GM18526 (cell line): Measurements from ENCODE around the gene ZG16B.

Experiments
- POLR2A ChIP-seq: IDR thresholded peaks from 3 replicates; pipeline ENCODE4 v1.6.1; 2011; ENCODE audit not compliant: insufficient read length; ENCODE audit errors: extremely low read depth

The ZG16B gene

DNA sequence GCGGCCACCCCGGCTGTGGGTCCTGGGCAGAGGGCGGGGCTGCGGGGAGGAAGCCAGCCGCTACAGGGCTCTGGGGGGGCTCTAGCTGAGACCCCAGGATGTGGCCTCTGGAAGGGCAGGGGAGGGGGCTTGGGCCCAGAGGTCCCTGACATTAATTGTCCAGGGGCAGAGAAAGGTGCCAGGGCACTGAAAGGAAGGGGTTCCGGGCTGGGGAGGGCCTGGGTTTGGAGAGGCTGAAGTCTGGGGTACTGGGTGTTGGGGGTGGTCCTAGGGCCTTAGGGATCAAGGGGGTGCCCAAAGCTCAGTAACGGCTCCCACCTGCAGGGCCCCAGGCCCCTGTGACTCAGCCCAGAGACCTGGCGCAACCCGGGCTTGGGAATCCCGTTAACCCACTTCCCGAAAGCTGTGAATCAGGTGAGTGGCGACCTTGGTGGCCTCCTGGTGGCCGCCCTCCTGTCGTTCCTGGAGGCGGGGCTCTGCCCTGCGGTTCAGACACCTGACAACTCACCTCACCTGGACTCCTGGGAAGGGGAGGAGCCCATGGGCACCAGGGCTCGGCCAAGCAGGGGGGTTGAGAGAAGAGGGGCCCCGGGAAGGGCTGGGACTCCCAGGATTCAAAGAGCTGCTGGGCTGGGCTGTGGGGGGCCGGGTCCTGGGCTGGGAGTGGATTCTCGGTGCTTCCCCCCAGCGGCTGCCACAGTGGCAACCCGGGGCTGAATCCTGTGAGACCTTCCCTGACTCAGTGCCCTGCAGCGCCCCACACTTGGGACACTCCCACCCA lies 28.3 kb downstream of the ZG16B start:
- no peak for TF ChIP-seq POLR2A

GRCh38 chr16:2859686-2860265 lies 29.7 kb downstream of the ZG16B start:
- TF ChIP-seq POLR2A: no peak

- TF ChIP-seq POLR2A: no peak
Observed at GRCh38 chr16:2860826-2861567, 30.9 kb downstream of the ZG16B start.

- TF ChIP-seq POLR2A: no peak
Observed at GRCh38 chr16:2865651-2866050, 35.5 kb downstream of the ZG16B start.

GRCh38 chr16:2866431-2866830 lies 36.3 kb downstream of the ZG16B start:
- TF ChIP-seq POLR2A: no peak

GRCh38 chr16:2867661-2867986 lies 37.5 kb downstream of the ZG16B start:
- no peak for TF ChIP-seq POLR2A

DNA sequence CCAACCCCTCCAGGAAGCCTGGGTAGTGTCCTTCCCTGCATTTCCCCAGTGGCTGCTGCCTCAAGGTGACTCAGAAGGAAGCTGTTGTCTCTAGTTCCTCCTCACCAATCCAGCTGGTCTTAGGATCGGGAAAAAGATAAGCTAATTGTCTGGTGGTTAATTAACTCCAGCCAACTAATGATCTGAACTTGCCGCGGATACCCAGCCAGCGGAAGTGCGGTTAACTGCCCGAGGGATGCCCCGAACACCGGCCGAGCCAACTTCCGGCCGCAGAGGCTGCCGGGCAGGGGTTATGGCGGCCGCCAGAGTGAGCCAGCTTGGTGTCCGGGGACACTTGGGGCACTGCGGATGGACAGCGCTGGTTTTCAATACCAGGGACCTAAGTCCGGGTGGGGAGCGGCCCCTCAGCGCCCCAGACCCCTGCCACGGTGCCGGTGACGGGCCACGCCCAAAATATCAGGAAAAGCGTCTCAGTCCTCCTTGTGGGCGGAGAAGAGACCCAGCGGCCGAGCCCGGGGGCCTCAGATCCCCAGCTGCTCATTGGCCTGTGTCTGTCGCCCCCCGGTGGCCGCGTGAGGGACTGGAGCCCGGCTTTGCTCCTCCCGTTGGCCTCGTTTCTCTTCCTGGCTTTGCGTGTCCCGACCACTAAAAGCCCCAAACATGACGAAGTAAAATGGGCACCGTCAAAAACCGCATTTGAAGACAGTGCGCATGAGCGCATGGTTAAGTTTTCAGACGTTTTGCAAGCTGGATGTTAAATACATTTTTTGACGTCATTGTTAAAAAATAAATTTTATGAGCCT lies 38.1 kb downstream of the ZG16B start:
- peak; percentile 92 for TF ChIP-seq POLR2A

DNA sequence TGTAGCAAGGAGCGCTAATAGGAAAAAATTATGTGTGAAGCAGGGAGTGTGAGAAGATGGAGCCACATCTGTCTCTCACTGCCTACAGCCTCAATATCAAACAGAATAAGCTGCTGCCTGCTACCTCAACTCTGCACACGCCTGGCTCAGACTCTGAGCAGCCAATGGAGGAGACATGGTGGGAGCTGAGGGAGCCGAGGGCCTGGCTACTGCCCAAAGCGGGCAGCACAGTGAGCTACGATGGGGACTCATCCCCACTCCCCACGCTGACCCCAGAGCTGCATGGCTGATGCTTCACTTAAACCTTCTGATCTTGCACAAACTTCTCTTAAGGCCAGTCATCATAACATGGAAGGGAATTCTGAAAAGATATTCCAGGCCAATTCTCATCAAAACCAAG lies 41.8 kb downstream of the ZG16B start:
- TF ChIP-seq POLR2A: no peak

GRCh38 chr16:2874032-2874911 lies 44.2 kb downstream of the ZG16B start:
- no peak for TF ChIP-seq POLR2A

DNA sequence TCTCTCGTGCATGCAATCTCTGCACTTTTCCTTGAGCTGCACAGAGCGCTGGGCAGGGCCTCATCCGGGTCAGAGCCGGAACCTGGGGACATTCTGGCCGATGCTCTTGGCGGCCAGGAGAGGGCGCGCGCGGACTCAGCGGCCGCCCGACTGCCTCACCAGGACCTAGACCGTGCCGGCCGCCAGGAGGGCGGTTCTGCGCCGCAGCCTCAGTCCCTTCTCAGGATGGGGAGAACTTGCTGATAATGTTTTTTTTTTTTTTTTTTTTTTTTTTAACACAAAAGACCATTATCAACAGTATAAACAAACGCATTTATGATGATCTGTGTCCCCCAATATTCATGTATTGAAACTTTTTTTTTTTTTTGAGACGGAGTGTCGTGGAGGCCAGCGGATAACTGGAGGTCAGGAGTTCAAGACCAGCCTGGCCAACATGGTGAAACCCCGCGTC lies 44.8 kb downstream of the ZG16B start:
- no peak for TF ChIP-seq POLR2A

- no peak for TF ChIP-seq POLR2A
Observed at GRCh38 chr16:2879854-2880508, 49.9 kb downstream of the ZG16B start.
